Stimulated activated CD8-positive, alpha-beta memory T cell treated with anti-CD3 and anti-CD28 coated beads, Interleukin-2, amount 100 ng/mL, for 48 hours (primary cell): Measurements from ENCODE around the gene GASK1B.

Experiments
- DNase-seq, 2 donors: peaks; one replicate each; pipeline ENCODE4 v3.0.0-alpha.2; 2020; ENCODE audit warnings: low read depth in 2 of 2

Gene GASK1B

GRCh38 chr4:158146736-158147135 lies 26.1 kb downstream of the GASK1B start:
- no peak for DNase-seq

DNA sequence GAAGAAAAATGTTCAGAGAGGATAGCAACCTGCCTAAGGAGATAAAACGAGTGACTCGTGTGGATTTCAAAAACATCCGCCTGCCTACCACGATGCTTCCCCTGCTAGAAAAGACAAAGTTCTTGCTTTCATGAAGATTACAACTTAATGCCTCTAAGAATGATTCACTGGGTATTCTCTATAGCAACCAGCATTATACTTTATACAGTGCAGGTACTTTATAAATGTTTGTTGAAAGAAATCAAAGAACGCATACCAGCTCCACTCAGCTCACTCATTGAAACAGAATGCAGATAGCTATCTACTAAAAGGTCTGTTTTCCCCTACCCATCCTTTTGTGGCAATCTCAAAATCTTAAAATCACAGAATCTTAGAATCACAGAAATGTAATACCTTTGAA lies 33.7 kb downstream of the GASK1B start:
- DNase-seq: no peak

- DNase-seq: no peak
Observed at GRCh38 chr4:158134222-158134621, 38.6 kb downstream of the GASK1B start.

DNA sequence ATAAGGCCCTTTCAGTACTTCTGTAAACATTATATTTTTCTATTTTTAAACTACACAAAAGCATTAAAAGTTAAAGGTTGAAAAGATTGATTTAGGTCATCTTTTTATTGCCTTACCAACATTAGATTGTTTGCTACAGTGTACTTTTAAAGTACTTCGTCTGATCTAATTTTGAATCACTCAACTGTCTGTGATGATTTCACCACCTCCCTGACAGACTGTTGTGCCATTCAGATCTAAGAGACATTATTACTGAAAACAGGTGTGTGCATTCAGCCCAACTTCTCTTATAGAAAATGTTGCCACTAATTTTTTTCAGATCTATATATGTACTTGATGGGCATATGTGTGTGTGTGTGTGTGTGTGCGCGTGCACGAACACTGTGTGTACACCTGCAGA lies 39.3 kb downstream of the GASK1B start:
- no peak for DNase-seq

- DNase-seq: no peak
Observed at GRCh38 chr4:158131027-158131426, 41.8 kb downstream of the GASK1B start.

GRCh38 chr4:158130204-158130603 lies 42.6 kb downstream of the GASK1B start:
- DNase-seq: no peak

GRCh38 chr4:158129694-158130093 lies 43.1 kb downstream of the GASK1B start:
- no peak for DNase-seq

DNA sequence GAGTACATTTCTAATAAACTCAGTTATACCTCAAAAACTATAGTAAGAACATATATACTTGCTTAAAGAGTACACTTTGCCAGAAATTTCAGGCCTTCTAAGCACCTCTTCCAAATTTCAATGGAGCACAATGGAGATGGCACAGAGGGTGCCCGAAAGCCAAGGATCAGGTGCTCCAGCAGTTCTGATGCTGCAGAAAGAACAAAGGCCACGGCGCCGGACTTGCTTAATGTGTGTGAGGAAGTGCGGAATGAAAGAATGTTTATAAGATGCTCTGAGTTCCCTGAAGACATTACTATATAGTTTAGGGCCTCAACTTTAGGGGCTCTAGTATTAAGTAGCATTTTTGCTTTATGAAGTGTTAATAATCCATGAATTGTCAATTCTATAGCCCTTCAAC lies 44.3 kb downstream of the GASK1B start:
- DNase-seq: no peak

DNA sequence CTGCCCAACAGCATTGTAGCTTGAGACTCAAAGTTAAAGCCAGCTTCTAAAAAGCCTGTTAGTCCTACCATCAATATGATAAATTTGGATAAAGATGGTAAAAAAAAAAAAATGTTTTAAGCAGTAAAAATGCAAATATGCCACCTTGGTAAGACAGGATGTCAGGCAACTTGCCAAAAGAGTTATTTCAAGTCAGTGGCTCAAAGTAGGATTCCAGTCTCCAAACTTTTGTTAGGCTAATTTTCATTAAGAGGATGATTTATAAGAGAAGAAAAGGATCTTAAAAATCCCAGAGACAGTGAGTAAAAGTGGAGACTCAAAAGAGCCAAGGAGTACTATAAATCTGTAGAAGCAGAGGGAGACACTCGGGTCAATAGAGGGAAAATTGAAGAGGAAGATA lies 47.5 kb downstream of the GASK1B start:
- DNase-seq: no peak
